Measurements from ENCODE around the gene ERAP2.

- TF ChIP-seq EP300 (IDR thresholded peaks at IDR 0.05; ENCODE audit: borderline replicate concordance) (no peak), RAD21 (IDR thresholded peaks at IDR 0.05; ENCODE audit: low read depth) (no peak), CREB1 (IDR thresholded peaks at IDR 0.05; ENCODE audit: low read depth) (no peak), TAF1 (IDR thresholded peaks at IDR 0.05; ENCODE audit: low read depth) (no peak), EGR1 (IDR thresholded peaks at IDR 0.05) (no peak), FOXM1 (IDR thresholded peaks at IDR 0.05; ENCODE audit: borderline replicate concordance, low read depth) (no peak), TCF12 (IDR thresholded peaks at IDR 0.05; ENCODE audit: low read depth) (no peak), YY1 (IDR thresholded peaks at IDR 0.05; ENCODE audit: low read depth) (no peak), CEBPB (IDR thresholded peaks at IDR 0.05) (no peak), NFIC (IDR thresholded peaks at IDR 0.05) (no peak)
- TF ChIP-seq, protein P1, sequence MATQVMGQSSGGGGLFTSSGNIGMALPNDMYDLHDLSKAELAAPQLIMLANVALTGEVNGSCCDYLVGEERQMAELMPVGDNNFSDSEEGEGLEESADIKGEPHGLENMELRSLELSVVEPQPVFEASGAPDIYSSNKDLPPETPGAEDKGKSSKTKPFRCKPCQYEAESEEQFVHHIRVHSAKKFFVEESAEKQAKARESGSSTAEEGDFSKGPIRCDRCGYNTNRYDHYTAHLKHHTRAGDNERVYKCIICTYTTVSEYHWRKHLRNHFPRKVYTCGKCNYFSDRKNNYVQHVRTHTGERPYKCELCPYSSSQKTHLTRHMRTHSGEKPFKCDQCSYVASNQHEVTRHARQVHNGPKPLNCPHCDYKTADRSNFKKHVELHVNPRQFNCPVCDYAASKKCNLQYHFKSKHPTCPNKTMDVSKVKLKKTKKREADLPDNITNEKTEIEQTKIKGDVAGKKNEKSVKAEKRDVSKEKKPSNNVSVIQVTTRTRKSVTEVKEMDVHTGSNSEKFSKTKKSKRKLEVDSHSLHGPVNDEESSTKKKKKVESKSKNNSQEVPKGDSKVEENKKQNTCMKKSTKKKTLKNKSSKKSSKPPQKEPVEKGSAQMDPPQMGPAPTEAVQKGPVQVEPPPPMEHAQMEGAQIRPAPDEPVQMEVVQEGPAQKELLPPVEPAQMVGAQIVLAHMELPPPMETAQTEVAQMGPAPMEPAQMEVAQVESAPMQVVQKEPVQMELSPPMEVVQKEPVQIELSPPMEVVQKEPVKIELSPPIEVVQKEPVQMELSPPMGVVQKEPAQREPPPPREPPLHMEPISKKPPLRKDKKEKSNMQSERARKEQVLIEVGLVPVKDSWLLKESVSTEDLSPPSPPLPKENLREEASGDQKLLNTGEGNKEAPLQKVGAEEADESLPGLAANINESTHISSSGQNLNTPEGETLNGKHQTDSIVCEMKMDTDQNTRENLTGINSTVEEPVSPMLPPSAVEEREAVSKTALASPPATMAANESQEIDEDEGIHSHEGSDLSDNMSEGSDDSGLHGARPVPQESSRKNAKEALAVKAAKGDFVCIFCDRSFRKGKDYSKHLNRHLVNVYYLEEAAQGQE (IDR thresholded peaks at IDR 0.05; ENCODE audit: low read depth): no peak
- TF ChIP-seq, protein P2, sequence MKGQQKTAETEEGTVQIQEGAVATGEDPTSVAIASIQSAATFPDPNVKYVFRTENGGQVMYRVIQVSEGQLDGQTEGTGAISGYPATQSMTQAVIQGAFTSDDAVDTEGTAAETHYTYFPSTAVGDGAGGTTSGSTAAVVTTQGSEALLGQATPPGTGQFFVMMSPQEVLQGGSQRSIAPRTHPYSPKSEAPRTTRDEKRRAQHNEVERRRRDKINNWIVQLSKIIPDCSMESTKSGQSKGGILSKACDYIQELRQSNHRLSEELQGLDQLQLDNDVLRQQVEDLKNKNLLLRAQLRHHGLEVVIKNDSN (IDR thresholded peaks at IDR 0.05): no peak
Observed at GRCh38 chr5:96952974-96953730, 76.9 kb downstream of the ERAP2 start.
